Upper lobe of right lung (tissue), 1 donor: ENCODE data around the gene ATP13A4. TPM values are rescaled to one million over a fixed set of nuclear protein-coding genes. Genes with fewer than 3 reads are reported as not detected.

Experiments used
- ATAC-seq: fragments of 200-7000 bp; cut with Tn5 transposase; one replicate; pipeline ENCODE4 v1.9.1; 2020; ENCODE audit warnings: mild to moderate bottlenecking, moderate library complexity
- DNase-seq: peaks from one replicate; pipeline ENCODE4 v3.0.0-alpha.2; 2020
- H3K27ac ChIP-seq: fragments of 200-600 bp; one replicate; pipeline ENCODE4 v1.8.0; 2022
- H3K27me3 ChIP-seq: fragments of 200-600 bp; one replicate; pipeline ENCODE4 v1.8.0; 2022; ENCODE audit warnings: mild to moderate bottlenecking
- H3K36me3 ChIP-seq: fragments of 200-600 bp; one replicate; pipeline ENCODE4 v1.8.0; 2022
- H3K4me1 ChIP-seq: fragments of 200-600 bp; one replicate; pipeline ENCODE4 v1.8.0; 2022
- H3K4me3 ChIP-seq: fragments of 200-600 bp; one replicate; pipeline ENCODE4 v1.8.0; 2022; ENCODE audit warnings: mild to moderate bottlenecking
- H3K9me3 ChIP-seq: fragments of 200-600 bp; one replicate; pipeline ENCODE4 v1.8.0; 2022
- CTCF ChIP-seq: fragments of 200-600 bp; IDR thresholded peaks from one replicate; pipeline ENCODE4 v1.8.0; 2022; ENCODE audit warnings: antibody characterized with exemption
- intact Hi-C: fragments of 100-400 bp; cut with DNase I; formaldehyde crosslinking; loops from one replicate; pipeline ENCODE4 v1.11.0; 2022
- total RNA-seq: library from RNA; stranded (reverse); fragmentation: NEBNext Ultra II Directional; extraction: Animal tissue kit (Norgen Biotek cat#: 25700); gene quantifications from one replicate; pipeline ENCODE4 v1.2.1, GENCODE V29; 2021
- donor health status: DM: no; HTN: yes; CAD: no; lungs with severe emphysema.

ATP13A4 gene
- total RNA-seq, 1 donor from 2014 or later: 248 TPM

- Histone ChIP-seq H3K9me3 (no peaks in the 10 kb centered on the region), H3K27me3 (no peaks in the 10 kb centered on the region), H3K4me3 (no peak overlapping the region), H3K27ac (no peak overlapping the region), H3K4me1 (no peaks in the 10 kb centered on the region), H3K36me3 (no peaks in the 10 kb centered on the region)
- no peak for ATAC-seq
- no peak for DNase-seq
- intact Hi-C loops: no loop called here
- no peak for TF ChIP-seq CTCF
Observed at GRCh38 chr3:193377591-193377990, 177.1 kb downstream of the ATP13A4 start.

- intact Hi-C loops: no loop called here
- no peak for TF ChIP-seq CTCF
- Histone ChIP-seq H3K36me3 (no peaks in the 10 kb centered on the region), H3K27ac (no peak overlapping the region), H3K9me3 (no peaks in the 10 kb centered on the region), H3K4me1 (no peaks in the 10 kb centered on the region), H3K4me3 (no peak overlapping the region), H3K27me3 (no peaks in the 10 kb centered on the region)
- ATAC-seq (no peak), DNase-seq (no peak)
Observed at GRCh38 chr3:193375614-193376013, 179.1 kb downstream of the ATP13A4 start.

DNA sequence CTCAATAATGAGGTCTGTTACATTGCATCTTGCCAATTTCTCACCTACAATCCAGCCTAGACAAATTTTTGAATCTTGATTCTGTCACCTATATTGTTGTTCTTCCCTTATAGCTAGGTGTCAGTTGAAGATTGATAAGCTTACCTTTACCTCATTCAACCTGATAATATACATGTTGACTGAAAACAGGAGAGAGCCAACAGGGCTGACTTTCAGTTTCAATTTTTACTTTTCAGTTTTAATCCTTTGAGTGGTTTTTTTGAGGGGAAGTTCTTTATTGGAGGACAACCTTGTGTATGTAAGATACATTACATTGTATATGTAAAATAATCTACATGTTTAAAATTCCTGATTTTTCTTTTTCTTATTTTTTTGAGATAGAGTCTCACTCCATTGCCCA lies 181.9 kb downstream of the ATP13A4 start:
- H3K4me3 ChIP-seq: no peak overlapping the region
- intact Hi-C loops: no loop called here
- ATAC-seq (no peak), DNase-seq (no peak)
- no peak overlapping the region for H3K27ac ChIP-seq
- no peaks in the 10 kb centered on the region for H3K9me3 ChIP-seq
- no peaks in the 10 kb centered on the region for H3K4me1 ChIP-seq
- H3K27me3 ChIP-seq: no peaks in the 10 kb centered on the region
- TF ChIP-seq CTCF: no peak
- no peaks in the 10 kb centered on the region for H3K36me3 ChIP-seq

DNA sequence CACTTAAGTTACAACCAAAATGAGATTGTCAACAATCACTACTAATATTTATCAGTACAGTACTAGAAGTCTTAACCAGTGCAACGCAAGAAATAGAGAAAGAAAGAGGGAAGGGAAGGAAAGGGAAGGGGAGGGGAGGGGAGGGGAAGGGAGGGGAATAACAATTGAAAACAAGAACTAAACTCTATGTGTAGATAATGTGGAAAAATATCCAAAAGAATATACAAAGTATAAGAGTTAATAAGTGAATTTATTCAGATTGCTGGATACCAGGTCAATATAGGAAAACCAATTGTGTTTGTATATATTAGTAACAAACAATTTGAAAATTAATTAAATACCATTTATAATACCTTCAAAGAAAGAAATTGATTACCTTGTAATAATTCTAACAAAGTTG lies 186.8 kb downstream of the ATP13A4 start:
- ATAC-seq (no peak), DNase-seq (no peak)
- TF ChIP-seq CTCF: no peak
- no peaks in the 10 kb centered on the region for H3K9me3 ChIP-seq
- H3K4me1 ChIP-seq: no peaks in the 10 kb centered on the region
- intact Hi-C loops: no loop called here
- no peak overlapping the region for H3K27ac ChIP-seq
- no peaks in the 10 kb centered on the region for H3K36me3 ChIP-seq
- H3K27me3 ChIP-seq: no peaks in the 10 kb centered on the region
- no peak overlapping the region for H3K4me3 ChIP-seq

DNA sequence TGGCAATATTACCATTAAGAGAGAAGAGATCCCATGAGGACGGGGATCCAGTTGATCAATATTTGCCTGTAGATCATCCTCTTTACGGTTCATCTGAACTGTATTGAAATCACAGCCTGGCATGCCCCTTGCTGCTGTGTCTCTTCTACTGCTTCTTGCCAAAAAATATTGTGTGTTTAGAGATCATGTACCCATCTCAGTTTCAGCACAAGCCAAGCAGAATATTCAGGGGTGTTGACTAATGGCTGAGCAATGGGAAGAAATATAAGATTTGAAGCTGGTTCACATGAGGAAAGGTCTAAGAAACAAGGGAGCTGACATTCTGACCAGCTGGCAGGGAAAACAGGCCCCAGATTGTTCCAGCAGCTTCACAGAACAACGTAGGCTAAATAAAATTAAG lies 197.4 kb downstream of the ATP13A4 start:
- TF ChIP-seq CTCF: no peak
- DNase-seq: no peak

DNA sequence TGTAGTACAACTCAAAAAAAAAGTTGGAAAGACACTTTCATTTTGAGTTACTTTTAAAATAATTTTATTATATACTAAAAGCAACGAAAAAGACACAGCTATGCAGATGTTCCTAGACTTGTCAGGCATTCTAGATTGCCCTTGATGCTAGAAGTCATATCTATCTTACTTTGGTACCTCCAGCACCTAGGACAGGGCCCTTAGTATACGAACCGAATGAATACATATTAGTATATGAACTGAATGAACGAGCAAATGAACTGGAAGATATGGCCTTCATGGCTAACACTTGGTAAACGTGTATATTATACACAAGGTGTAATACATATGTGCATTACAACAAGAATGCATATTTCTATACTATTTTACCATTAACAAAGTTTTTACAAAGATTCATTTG lies 200.3 kb downstream of the ATP13A4 start:
- ATAC-seq (no peak), DNase-seq (no peak)
- no peak for TF ChIP-seq CTCF
- intact Hi-C loops: no loop called here
- H3K27ac ChIP-seq: no peak overlapping the region
- H3K4me3 ChIP-seq: no peak overlapping the region
- H3K4me1 ChIP-seq: no peaks in the 10 kb centered on the region
- H3K27me3 ChIP-seq: no peaks in the 10 kb centered on the region
- H3K36me3 ChIP-seq: no peaks in the 10 kb centered on the region
- H3K9me3 ChIP-seq: no peaks in the 10 kb centered on the region

More for the DNA sequence above, 197.4 kb downstream of the ATP13A4 start:
- no peak for ATAC-seq
- no peaks in the 10 kb centered on the region for H3K27me3 ChIP-seq
- H3K27ac ChIP-seq: no peak overlapping the region
- H3K36me3 ChIP-seq: no peaks in the 10 kb centered on the region
- H3K4me3 ChIP-seq: no peak overlapping the region
- intact Hi-C loops: no loop called here
- H3K4me1 ChIP-seq: no peaks in the 10 kb centered on the region
- no peaks in the 10 kb centered on the region for H3K9me3 ChIP-seq
